Activated CD4-positive, alpha-beta T cell treated with anti-CD3 and anti-CD28 coated beads for 24 hours (primary cell): ENCODE measurements around the gene SNX1.

Source experiments
- DNase-seq, 2 donors: peaks; one replicate each; pipeline ENCODE4 v3.0.0-alpha.2; 2020; ENCODE audit warnings: low read depth in 2 of 2

SNX1 gene

DNA sequence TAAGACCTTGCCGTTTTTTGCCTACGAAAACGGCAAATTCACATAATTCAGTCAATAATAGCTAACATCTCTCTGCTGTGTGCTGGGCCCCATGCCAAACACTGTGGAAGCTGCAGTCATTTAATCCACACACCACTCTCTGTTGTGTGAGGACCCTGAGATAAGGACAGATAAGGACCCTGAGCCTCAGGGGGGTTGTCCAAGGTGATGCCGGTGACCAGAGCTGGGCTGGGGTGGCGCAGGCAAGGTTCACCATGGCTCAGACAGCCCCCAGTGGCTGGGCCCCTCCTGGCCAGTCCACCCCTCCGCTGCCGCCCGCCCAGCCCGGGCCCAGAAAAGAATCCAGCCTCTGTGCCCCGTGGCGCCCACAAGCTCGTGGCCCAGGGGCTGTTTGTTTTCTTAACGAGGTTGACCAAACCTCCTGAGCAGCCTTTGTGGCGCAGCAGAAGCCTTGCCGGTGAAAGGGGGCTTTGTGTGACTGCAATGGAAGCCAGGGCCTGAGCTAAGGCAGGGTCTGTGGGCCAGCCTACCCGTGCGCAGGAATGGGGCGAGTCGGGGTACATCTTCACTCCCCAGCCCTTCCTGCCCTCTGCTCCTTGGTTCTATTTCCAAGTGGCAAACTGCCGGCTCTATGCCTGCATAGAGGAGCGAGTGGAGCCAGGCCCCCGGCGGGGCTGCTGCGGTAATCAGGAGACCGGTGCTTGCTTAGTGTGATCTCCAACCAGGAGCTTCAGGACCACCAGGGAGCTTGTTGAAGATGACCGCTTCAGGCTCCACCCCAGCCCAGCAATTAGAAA lies 51.3 kb downstream of the SNX1 start:
- DNase-seq: no peak

DNA sequence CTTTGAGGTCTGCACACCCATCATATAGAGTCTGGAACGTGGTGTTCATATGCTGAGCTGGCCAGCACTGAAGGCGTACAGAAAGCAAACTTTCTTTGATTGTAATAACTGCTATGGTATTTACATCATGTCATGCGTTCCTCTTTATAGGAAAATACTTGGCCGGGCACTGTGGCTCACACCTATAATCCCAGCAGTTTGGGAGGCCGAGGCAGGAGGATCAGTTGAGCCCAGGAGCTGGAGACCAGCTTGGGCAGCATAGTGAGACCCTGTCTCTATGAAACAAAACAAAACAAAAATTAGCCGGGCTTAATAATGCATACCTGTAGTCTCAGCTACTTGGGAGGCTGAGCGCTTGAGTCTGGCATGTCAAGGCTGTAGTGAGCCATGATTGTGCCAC lies 52.4 kb downstream of the SNX1 start:
- no peak for DNase-seq

DNA sequence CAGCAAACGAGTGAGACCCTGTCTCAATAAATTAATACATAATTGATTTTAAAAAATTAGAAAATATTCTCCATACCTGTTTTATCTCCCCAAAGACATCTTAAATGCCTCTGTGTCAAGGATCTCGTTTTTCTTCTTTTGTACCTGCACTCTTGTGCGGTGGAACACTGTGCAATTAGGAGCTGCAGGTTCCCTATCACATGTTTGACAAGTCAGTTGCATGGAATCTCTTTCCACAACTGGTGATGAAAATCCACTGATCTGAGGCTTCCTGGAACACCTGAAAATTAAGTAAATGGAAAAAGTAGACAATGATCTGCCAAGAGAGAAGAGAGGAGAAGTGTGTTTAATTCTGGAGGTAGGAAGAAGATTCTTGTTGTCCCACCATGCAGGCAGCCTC lies 52.8 kb downstream of the SNX1 start:
- DNase-seq: no peak

DNA sequence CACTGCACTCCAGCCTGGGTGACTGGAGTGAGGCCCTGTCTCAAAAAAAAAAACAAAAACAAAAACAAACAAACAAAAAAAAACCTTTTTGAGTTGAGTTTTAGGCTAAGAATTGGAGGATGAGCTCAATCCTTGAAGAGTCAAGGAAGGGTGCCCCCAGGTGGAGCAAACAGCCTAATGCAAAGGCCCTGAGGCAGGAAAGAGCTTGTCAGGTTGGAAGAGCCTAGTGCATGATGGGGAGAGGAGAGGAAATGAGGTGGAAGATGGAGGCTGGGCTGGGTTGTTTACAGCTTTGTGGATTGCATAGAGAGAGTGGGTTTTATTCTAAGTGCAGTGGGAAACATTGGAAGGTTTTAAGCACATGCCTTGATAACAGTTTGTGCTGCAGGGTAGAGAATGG lies 53.6 kb downstream of the SNX1 start:
- DNase-seq: no peak

DNA sequence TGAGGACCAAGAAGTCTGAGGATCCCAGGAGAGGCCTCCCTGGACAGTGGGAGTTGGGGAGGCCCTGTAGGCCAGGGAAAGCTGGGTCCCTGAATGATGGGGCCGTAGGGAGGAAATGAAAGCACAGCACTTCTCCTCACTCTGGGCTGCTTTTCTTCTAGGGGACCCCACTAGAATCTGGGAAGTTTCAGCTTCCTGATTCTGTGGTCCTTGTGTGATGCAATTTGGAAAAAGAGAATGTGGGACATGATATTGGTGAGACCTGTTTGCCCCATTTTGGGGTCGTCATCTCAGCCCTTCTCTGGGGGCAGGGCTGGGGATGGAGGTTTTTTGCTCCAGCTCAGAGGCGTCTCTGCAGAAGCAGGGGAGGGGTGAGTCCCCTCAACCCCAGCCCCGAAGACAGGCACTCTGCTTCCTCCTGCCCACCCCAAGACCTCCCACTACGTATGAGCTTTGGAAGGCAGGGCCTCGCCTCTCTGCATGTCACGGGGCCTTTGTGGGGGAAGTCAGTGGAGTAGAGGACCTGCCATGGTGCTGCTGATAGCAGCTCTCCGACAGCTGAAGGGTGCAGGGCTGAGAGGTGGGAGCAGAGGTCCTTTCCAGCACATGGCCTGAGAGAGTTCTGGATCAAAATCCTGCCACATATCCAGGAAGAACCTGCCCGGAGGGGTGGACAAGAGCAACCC lies 54.3 kb downstream of the SNX1 start:
- no peak for DNase-seq

DNA sequence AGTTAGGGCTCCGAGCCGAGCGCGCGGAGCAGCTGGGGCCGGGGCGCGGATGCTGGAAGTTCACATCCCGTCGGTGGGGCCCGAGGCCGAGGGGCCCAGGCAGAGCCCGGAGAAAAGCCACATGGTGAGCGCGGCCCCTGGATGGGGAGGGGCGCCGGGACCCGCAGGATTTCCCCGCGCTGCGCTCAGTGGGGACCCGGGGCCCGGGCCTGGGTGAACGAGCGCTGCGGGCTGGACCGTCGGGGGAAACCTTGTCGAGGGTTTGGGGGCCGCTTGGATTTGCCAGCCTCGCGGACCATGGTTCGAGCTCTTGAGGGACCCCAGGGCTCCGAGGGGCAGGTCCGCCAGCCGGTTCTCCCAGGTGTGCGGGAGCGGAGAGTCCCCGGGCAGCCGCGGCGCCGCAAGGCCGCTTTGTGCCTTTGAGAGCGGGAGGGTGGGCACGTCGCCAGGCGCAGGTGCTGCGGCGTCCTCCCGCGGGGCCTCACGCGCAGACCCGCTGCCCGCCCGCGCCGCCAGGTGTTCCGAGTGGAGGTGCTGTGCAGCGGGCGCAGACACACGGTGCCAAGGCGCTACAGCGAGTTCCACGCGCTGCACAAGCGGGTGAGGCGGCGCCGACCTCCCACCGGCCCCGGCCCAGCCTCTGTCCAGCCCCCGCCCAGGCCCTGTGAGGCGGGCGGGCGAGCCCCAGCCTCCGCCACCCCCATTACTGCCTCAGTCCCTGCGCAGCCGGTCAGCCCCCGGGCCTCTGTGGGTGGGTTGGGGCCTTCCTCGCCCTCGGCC lies 56.1 kb downstream of the SNX1 start, which contains the start of gene SNX22:
TSS of gene SNX22 (plus strand) at position 5 of the 780 bp plus-strand sequence. CDS start at position 50, 45 bp downstream.
- DNase-seq: no peak

DNA sequence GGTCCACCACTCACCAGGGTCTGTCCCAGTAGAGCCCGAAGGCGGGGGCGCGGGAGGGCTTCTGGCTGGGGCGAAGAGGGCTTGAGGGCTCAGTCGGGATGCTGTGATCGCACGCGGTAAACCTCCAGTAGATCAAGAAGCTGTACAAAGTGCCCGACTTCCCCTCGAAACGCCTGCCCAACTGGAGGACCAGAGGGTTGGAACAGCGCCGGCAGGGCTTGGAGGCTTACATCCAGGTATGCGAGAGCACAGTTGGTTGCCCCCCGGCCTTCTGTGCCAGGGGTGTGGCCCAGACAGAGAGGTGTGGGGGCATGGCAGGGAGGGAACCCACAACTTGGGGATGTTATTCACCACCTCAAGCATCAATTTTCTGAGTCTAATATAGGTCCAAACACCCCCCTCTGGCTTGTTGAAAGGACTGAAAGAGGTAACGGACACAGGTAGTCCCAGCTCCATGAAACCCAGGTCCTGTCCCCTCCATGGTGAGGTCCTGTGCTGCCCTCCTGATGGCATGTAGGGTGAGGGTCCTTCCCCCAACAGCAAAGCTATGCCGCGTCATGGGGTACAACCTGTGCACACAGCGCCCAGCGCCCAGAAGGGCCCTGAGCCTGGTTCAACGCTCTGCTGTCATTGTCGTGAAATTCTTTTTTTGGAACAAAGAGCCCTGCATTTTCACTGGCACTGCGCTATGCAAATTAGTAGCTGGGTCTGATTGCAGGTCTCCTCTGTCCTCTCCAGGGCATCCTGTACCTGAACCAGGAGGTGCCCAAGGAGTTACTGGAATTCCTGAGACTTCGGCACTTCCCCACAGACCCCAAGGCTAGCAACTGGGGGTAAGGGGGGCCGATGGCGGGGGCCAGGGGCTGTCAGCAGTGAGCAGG lies 57.0 kb downstream of the SNX1 start:
- DNase-seq: no peak

DNA sequence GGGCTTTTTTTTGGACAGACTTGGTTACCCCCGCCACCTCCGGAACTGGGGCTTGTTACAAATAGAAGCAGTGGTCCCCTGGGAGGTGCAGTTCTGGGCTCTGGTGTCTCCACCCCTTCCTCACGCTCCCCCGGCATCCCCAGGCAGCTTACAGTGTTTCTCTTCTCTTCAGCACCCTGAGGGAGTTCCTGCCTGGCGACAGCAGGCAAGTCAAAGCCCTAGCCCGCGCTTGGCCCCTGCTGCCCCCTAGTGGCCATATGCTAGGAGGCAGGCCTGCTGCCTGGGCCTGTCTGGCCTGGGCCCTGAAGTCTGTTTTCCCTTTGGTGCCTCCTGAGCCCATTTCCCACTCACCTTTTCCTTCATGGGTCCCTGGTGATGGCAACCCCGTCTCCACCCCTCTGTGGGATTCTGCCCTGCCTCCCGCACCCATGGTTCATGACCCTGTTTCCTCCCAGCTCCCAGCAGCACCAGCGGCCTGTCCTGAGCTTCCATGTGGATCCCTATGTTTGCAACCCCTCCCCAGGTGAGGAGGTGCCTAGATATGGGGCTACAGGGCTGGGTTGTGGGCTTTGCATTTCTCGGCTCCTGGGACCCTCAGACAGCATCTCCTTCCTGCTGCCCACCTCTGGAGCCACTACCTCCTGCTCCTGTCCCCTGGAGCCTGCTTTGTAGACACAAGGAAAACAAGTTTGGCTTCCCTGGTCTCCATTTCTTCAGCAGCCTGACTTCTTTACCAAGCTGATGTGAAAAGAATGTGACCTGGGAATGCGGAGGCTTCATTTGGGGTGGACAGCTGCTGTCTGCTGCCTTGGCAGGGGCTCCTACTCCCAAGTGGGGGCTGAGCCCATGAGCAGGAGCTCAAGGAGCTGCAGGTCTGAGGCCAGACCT lies 57.9 kb downstream of the SNX1 start:
- peak; percentile 91 to 94 for DNase-seq

DNA sequence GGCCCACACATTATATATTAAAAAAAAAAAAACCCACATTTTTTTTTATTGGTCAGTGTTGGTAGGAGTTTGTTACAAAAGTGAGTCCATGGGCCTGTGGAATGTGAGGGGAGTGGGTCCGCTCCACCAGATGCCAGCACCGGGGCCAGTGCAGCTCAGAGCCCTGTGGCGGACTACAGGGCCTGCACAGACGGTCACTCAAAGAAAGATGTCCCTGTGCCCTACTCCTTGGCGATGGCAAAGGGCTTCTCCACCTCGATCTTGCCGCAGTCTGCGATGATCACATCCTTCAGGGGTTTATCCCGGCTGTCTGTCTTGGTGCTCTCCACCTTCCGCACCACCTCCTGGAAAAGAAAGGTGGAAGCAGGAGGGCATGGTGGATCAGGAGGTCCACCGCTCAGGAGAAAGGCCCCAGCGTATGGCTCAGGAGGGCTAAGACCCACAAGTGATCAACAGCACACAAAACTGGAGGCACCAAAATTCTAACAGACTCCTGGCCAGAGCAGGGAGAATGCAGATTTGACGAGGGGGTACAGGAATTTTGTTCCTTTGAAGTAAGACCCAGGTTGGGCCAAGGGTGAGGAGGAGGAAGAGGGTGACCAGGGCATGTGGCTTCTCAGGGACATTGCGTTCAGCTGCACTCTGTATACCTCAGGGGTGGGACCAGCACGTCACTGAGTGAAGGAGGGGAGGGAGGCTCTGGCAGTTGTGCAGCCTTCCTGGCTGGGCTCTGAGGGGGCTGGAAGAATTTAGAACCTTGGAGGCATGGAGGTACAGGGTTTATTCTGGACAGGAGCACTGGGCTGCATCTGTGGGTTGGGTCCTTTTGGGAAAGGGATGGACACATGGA lies 60.2 kb downstream of the SNX1 start:
- no peak for DNase-seq

DNA sequence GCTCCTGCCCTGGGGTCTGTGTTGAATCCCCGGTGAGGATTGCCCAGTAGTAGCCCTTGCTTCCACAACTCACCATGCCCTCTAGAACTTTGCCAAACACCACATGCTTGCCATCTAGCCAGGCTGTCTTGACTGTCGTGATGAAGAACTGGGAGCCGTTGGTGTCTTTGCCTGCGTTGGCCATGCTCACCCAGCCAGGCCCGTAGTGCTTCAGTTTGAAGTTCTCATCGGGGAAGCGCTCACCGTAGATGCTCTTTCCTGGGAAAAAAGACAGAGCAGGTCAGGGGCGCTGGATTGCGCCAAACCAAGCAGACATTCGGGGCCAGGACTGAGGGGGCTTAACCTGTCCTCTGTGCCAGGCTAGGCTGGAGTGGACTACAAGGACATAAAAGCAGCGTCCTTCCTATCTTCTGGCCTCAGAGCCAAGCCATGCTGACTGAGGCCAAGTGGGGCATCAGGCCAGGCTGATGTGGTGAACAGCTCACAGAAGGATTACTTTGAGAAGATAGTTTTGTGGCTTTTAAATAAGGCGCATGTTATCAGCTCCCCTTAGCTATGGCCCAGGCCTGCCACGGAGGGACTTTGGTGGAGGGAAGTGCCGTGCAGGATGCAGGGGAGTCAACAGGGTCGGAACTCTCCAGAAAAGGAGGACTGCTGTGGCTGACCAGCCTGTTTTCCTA lies 61.0 kb downstream of the SNX1 start:
- no peak for DNase-seq

DNA sequence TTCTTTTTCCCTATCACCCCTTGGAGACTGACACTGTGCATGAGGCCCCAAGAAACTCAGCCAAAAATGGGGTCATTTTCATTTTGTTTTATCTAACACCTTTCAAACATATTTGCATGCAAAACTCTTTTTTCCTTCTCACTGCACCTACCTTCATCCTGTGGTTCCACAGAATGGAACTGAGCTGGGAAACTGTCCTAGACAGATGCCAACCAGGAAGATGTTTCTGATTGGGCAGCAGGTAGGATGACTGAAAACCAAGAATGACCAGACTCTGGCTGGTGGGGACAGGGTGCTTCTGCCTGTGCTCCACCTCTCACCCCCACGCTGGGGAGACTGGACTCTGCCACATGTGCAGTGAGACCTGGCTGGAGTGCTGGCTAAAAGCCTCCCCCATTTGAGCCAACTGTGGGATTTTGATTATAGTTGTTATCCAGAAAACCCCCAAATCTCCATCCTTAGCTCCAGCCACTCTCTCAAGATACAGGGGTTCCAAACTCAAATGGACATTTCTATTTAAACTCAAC lies 61.9 kb downstream of the SNX1 start:
- DNase-seq: no peak

DNA sequence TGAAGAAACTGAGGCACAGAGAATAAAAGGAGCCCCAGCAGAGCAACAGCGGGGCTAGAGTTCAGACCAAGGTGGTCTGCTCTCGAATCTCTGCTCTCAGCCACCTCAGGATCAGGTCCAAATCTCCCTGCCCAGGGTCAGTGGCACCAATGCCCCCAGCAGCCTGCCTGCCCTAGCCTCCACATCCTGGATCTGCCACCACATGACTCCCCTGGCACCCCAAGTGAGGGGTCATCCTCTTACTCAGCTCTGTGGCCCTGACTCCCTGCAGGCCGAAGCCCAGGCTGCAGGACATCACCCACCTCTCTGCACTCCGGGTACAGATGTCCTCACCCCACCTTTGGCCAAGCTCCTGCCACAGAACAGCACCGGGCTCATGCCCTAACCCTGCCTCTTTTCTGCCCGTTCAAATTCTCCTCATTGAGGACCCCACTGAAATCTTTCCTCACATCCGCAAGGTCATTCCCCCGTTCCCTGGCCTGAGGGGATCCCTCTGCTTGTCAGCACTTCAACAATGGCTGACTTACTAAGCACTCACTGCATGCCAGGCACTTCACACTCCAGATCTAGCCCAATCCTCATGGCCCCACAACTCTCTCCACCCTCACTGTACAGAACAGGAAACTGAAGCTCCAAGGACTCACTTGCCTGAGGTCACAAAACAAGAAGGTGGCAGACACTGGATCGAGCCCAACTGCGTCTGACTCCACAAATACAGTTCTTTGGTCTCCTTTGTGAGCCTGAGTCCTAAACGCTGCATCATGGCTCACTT lies 62.8 kb downstream of the SNX1 start:
- no peak for DNase-seq

DNA sequence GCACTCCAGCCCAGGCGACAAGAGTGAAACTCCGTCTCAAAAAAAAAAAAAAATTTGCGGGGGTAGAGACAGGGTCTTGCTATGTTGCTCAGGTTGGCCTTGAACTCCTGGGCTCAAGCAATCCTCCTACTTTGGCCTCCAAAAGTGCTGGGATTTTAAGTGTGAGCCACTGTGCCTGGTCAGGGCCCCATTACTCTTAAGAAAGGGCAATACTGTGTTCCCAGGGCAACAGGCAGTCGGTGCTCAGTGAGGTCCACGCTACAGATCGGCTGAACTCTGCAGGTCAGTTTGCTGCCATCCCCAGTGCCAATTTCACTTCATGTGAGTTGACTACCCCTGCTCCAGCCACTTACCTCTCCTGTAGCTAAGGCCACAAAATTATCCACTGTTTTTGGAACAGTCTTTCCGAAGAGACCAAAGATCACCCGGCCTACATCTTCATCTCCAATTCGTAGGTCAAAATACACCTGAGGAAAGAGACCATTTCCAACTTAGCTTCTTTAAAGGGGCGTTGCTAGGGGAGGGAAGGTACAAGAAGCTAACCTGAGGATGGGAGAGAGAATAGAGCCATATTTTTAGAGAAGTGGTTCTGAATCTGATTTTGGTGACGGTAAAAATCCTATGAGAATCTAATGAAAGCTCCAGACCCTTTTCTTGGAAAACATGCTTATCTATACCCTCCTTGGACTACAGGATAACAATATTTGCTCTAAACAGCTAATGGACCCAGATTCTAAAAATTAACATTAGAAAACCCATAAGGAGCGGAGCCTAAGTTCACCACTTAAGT lies 66.1 kb downstream of the SNX1 start:
- no peak for DNase-seq

DNA sequence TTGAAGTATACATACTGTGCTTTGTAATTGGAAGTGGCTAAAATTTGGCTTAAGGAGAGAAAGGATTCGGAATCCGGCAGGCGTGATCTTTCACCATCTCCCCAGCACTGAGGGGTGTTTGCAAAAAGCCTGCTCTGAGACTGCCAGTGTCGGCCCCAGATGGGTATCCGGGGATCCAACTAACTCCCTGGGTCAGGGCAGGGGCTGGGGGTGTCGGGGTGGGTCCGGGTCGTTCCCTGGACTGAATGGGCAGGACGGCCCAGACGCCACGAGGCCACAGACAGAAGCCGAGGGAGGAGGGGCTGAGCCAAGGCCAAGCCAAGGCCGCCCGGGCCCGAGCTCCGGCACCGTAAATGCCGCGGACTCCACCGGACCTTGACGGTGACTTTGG lies 66.7 kb downstream of the SNX1 start:
- DNase-seq: no peak

DNA sequence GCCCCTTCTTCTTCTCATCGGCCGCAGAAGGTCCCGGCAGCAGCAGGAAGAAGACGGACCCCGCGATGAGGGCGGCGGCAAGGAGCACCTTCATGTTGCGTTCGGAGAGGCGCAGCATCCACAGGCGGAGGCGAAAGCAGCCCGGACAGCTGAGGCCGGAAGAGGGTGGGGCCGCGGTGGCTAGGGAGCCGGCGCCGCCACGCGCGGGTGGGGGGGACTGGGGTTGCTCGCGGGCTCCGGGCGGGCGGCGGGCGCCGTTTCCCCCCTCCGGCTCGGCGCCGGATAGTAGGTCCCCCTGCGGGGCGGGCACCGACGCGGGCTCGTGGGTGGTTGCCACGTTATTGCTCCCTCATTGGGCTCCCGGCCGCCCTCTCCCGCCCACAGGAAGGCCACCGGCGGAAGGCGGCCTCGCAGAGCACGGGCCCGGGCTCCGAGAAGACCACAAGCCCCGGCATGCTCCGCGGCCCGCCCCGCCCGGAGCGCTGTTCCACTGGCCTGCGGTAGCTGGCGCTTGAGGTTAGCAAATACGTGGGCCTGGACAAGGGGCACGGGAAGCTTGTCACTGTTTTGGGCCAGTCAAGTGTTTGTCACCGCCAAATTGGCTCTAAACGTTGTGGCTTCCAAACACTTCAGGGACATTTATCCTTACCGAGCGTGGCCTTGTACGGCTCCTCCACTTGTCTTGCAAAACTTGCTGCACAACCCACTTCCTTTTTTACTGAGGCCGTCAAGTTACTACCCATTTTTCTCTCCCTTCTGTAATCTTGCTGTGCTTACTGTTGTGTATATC lies 67.3 kb downstream of the SNX1 start, which contains the start of gene PPIB:
TSS of gene PPIB (minus strand) at position 154 of the 790 bp plus-strand sequence. CDS start at position 118, 36 bp downstream.
- DNase-seq: peak; percentile 94 to 95
